Esophagus muscularis mucosa (tissue), 3 donors: ENCODE results near the gene S100A9.
"Not testable (repeated sequence)": the region's sequence is repeated elsewhere in the genome, so short reads cannot be mapped to it uniquely, and the experiment has no call there.

ENCODE experiments used
- POLR2A ChIP-seq: fragments of 450-650 bp; IDR thresholded peaks from one replicate; pipeline ENCODE4 v1.6.1; 2017; ENCODE audit warnings: antibody characterized with exemption, moderate library complexity, mild to moderate bottlenecking, low read depth
- TF ChIP-seq, protein P1 (sequence below), 3 experiments: fragments of 200-600 bp in 2 of 3; fragments of 450-650 bp in 1 of 3; sonication (generic) in 2 of 3; IDR thresholded peaks; one replicate each; pipeline ENCODE4 v1.5.1; 2017 to 2019; ENCODE audit warnings: antibody characterized with exemption in 3 of 3, mild to moderate bottlenecking in 2 of 3, moderate library complexity in 1 of 3

DNA sequence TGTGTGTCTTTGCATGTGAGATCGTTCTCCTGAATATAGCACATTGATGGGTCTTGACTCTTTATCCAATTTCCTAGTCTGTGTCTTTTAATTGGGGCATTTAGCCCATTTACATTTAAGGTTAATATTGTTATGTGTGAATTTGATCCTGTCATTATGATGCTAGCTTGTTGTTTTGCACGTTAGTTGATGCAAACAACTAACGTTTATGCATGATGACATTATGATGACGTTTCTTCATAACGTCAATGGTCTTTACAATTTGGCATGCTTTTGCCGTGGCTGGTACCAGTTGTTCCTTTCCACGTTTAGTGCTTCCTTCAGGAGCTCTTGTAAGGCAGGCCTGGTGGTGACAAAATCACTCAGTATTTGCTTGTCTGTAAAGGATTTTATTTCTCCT is 39.5 kb upstream of the S100A9 start:
- not testable (repeated sequence) for TF ChIP-seq POLR2A
- TF ChIP-seq, protein P1, sequence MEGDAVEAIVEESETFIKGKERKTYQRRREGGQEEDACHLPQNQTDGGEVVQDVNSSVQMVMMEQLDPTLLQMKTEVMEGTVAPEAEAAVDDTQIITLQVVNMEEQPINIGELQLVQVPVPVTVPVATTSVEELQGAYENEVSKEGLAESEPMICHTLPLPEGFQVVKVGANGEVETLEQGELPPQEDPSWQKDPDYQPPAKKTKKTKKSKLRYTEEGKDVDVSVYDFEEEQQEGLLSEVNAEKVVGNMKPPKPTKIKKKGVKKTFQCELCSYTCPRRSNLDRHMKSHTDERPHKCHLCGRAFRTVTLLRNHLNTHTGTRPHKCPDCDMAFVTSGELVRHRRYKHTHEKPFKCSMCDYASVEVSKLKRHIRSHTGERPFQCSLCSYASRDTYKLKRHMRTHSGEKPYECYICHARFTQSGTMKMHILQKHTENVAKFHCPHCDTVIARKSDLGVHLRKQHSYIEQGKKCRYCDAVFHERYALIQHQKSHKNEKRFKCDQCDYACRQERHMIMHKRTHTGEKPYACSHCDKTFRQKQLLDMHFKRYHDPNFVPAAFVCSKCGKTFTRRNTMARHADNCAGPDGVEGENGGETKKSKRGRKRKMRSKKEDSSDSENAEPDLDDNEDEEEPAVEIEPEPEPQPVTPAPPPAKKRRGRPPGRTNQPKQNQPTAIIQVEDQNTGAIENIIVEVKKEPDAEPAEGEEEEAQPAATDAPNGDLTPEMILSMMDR (IDR thresholded peaks at IDR 0.05), result not testable (repeated sequence)
